ENCODE results near the gene DSG3. TPM values are rescaled to one million over a fixed set of nuclear protein-coding genes. Genes with fewer than 3 reads are reported as not detected.

DSG3 gene
- total RNA-seq, 1 experiment from 2014 or later: 0.04 TPM

DNA sequence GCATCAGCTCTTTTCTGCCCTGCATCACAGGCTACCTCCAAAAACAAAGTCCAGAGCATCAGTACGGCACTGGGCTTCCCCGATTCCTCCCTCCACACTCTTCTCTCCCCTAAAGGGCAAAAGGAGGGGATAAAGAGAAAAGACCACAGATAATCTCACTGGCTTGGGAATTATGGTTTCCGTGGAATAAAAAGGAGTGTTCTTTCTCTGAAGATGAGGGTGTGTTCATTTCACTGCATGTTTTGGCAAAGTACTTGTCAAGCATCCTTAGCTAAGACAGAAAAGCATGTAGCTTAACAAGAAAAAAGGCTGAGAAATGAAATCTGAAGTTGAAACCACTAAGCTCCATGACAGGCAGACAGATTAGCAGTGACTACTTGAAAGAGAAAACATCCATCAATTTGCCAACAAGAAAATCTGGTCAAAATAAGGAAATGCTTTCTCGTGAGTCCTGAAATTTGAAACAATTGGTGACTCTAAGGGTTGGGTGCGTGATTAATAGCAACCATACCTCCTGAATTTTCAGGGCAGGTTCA lies 20.6 kb upstream of the DSG3 start:
- Histone ChIP-seq H3K23ac (ENCODE audit: insufficient read length, low read depth, low read length) (no peak overlapping the region), H3K4ac (ENCODE audit: low read depth, low read length) (no peak overlapping the region), H4K20me1 (ENCODE audit: control insufficient read depth, insufficient read depth, insufficient read length) (no peaks in the 10 kb centered on the region), H3T11ph (ENCODE audit: low read length) (no peak overlapping the region), H3K4me2 (ENCODE audit: insufficient read depth, insufficient read length, low read length) (no peak overlapping the region), H2BK120ac (ENCODE audit: low read depth, low read length, poor library complexity, severe bottlenecking) (no peak overlapping the region), H2BK5ac (ENCODE audit: insufficient read length, low read length) (no peak overlapping the region), H2BK20ac (ENCODE audit: low read depth, low read length, poor library complexity, severe bottlenecking) (no peak overlapping the region), H3K9ac (ENCODE audit: extremely low read depth, insufficient read length, low read length) (no peak overlapping the region), H3K27ac (ENCODE audit: insufficient read length, low read depth, low read length) (no peak overlapping the region), H2AFZ (ENCODE audit: low read length) (no peak overlapping the region), H3K79me2 (ENCODE audit: insufficient read depth, low read length) (no peaks in the 10 kb centered on the region), H2AK5ac (ENCODE audit: insufficient read length, low read length) (no peak overlapping the region), H4K91ac (ENCODE audit: insufficient read length, low read depth, low read length) (no peak overlapping the region), H3K4me1 (ENCODE audit: insufficient read depth, low read length) (no peaks in the 10 kb centered on the region), H3K56ac (ENCODE audit: insufficient read length, low read depth, low read length) (no peak overlapping the region), H3K18ac (ENCODE audit: insufficient read length, low read depth, low read length) (no peak overlapping the region), H3K14ac (ENCODE audit: insufficient read depth, low read length) (no peak overlapping the region), H4K5ac (ENCODE audit: insufficient read length, low read depth, low read length) (no peak overlapping the region), H3K79me1 (ENCODE audit: insufficient read depth, low read depth, low read length, poor library complexity, severe bottlenecking) (no peaks in the 10 kb centered on the region), H2BK12ac (ENCODE audit: insufficient read length, low read depth, low read length) (no peak overlapping the region), H4K8ac (replicated peaks; ENCODE audit: insufficient read length, low read depth, low read length) (no peak overlapping the region), H3K27me3 (ENCODE audit: insufficient read depth, low read length) (no peaks in the 10 kb centered on the region), H2BK15ac (ENCODE audit: low read depth, low read length) (no peak overlapping the region), H3K23me2 (ENCODE audit: insufficient read length, low read depth, low read length, poor library complexity, severe bottlenecking) (no peaks in the 10 kb centered on the region), H3K9me3 (ENCODE audit: control insufficient read depth, low read depth, low read length) (no peaks in the 10 kb centered on the region)
- TF ChIP-seq, protein P1, sequence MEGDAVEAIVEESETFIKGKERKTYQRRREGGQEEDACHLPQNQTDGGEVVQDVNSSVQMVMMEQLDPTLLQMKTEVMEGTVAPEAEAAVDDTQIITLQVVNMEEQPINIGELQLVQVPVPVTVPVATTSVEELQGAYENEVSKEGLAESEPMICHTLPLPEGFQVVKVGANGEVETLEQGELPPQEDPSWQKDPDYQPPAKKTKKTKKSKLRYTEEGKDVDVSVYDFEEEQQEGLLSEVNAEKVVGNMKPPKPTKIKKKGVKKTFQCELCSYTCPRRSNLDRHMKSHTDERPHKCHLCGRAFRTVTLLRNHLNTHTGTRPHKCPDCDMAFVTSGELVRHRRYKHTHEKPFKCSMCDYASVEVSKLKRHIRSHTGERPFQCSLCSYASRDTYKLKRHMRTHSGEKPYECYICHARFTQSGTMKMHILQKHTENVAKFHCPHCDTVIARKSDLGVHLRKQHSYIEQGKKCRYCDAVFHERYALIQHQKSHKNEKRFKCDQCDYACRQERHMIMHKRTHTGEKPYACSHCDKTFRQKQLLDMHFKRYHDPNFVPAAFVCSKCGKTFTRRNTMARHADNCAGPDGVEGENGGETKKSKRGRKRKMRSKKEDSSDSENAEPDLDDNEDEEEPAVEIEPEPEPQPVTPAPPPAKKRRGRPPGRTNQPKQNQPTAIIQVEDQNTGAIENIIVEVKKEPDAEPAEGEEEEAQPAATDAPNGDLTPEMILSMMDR (conservative IDR thresholded peaks at IDR 0.05): no peak
- no peak overlapping the region for H3K4me3 Mint-ChIP-seq
- peaks cover 9 to 10% of the 10 kb centered on the region in 2 experiments for H3K4me1 Mint-ChIP-seq
- DNase-seq: no peak
- H3K36me3 Mint-ChIP-seq (ENCODE audit: insufficient read depth in 1 of 3, low read depth in 3 of 3): peaks cover 0 to 7% (median 0%) of the 10 kb centered on the region in 3 experiments; a peak in 2 of 7 replicates
- WGBS (ENCODE audit: extremely low coverage, insufficient read length, low lambda C conversion rate): no CpG with 5 or more reads among the region's 5 CpGs
- H3K27ac Mint-ChIP-seq: no peak overlapping the region
- H3K9me3 Mint-ChIP-seq: peaks cover 0 to 3% of the 10 kb centered on the region in 2 experiments; a peak in 2 of 5 replicates
- no peaks in the 10 kb centered on the region for H3K27me3 Mint-ChIP-seq (ENCODE audit: low read depth)
